Kidney epithelial cell (primary cell): Measurements from ENCODE around the gene PRR23A. TPM values are rescaled to one million over a fixed set of nuclear protein-coding genes. Genes with fewer than 3 reads are reported as not detected.

Source experiments
- DNase-seq: peaks from one replicate; pipeline ENCODE4 v3.0.0-alpha.2; 2010; ENCODE audit warnings: low read depth
- H3K27me3 ChIP-seq: 2 replicates; pipeline ENCODE4 v1.6.0; 2011; ENCODE audit warnings: low read length; ENCODE audit not compliant: control insufficient read depth, insufficient read depth
- H3K36me3 ChIP-seq: 2 replicates; pipeline ENCODE4 v1.5.1; 2011; ENCODE audit warnings: low read length; ENCODE audit not compliant: control insufficient read depth, insufficient read depth
- H3K4me3 ChIP-seq: 2 replicates; pipeline ENCODE4 v1.5.1; 2011; ENCODE audit warnings: low read depth, mild to moderate bottlenecking, control low read depth, low read length
- total RNA-seq: library from RNA; depleted of rRNA; stranded (reverse); fragments of >200 nt; gene quantifications from 2 replicates; pipeline ENCODE4 v1.2.3, GENCODE V29; 2015
- TF ChIP-seq, protein P1 (sequence below): IDR thresholded peaks from 2 replicates; pipeline ENCODE4 v1.5.1; 2011; ENCODE audit warnings: mild to moderate bottlenecking, moderate library complexity, low read length, control low read depth, inconsistent platforms; ENCODE audit not compliant: insufficient read depth, poor library complexity, severe bottlenecking

PRR23A gene
- total RNA-seq, 1 donor from 2014 or later, result not detected

DNA sequence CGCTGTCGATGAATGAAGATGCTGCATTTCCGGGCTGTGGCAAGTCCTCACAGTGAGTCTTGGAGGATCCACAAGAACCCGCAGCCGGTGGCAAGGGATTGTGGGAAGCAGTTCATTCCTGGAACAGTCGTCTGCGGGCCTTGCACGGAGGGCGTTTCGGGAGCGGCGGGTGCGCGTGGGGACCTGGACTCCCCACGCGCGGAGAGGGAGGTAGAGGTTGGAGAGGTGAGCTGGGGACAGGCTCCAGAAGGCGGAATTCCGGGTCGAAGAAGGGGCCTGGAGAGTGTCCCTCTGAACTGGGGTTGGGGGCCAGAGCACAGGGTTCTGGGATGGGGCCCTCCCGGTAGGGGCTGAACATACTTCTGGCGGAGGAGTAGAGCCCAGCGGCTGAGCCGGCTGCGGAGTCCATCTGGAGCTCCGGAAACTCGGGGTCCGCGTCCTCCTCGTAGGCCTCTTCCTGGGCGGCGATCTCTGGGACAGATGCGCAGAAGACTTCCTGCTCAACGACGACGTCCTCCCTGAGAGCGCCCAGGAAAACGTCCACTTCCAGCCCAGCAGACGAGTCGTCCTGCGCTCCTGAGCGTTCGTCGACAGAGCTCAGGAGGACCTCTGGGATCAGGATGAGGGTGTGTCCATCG, 593 bp downstream of the PRR23A start:
- Histone ChIP-seq H3K27me3 (no peaks in the 10 kb centered on the region), H3K4me3 (no peak overlapping the region), H3K36me3 (no peaks in the 10 kb centered on the region)
- DNase-seq, result no peak
- TF ChIP-seq, protein P1, sequence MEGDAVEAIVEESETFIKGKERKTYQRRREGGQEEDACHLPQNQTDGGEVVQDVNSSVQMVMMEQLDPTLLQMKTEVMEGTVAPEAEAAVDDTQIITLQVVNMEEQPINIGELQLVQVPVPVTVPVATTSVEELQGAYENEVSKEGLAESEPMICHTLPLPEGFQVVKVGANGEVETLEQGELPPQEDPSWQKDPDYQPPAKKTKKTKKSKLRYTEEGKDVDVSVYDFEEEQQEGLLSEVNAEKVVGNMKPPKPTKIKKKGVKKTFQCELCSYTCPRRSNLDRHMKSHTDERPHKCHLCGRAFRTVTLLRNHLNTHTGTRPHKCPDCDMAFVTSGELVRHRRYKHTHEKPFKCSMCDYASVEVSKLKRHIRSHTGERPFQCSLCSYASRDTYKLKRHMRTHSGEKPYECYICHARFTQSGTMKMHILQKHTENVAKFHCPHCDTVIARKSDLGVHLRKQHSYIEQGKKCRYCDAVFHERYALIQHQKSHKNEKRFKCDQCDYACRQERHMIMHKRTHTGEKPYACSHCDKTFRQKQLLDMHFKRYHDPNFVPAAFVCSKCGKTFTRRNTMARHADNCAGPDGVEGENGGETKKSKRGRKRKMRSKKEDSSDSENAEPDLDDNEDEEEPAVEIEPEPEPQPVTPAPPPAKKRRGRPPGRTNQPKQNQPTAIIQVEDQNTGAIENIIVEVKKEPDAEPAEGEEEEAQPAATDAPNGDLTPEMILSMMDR, result no peak

DNA sequence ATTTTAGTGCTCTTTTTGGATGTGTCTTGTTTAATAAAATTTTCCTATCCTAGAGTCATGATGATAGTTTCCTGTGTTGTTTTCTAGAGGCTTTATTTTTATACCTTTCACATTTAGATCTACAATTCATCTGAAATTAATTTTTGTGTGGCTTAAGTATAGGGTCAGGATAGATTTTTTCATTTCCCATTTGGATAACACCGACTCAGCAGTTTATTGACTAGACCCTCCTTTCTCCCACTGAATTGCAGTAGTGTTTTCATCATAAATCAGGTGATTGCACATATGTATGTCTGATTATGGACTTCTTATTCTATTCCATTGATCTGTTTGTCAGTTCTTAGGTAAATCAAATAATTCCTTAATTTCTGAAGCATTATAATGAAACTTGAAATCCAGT, 10.4 kb downstream of the PRR23A start:
- DNase-seq, result no peak
- Histone ChIP-seq H3K36me3 (no peaks in the 10 kb centered on the region), H3K4me3 (no peak overlapping the region), H3K27me3 (no peaks in the 10 kb centered on the region)
- TF ChIP-seq, protein P1, result no peak

DNA sequence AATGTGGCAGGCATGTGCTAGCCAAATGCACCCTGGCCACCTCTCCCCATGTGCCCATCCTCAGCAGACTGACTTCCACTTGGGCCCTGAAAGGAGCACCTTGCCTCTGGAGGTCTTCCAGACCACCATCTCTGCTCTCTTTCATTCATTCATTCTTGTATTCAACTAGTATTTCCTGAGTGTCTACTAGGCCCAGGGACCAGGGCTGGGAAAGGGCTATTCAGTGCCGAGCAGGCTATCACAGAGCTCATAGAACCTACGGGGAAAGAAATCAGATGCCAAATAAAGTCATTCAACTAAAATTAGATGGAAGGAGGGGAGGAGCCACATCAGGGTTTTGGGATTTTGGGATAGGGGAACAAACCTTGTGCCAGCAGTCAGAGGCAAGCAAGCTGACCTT, 18.9 kb downstream of the PRR23A start:
- H3K27me3 ChIP-seq, result peaks cover 3% of the 10 kb centered on the region
- no peaks in the 10 kb centered on the region for H3K36me3 ChIP-seq
- TF ChIP-seq, protein P1, result no peak
- no peak for DNase-seq
- H3K4me3 ChIP-seq, result no peak overlapping the region

DNA sequence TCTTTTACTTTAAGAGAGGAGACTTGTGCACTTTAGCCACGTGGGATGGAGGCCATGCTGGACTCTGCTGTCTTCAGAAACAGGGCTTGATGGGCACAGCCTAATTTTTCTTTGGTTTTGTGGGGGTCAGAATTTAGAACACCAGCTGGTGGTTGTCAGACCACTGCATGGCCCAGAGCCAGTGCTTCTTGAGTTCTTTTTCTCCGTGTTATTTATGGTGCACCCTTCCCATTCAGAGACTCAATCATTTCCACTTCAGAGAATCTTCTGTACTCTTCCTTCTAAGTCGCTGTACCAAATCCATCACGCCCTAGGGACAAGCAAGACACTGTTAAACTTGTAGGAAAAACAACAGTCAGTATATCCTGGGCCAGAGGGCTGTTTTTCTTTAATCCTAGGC, 20.1 kb downstream of the PRR23A start:
- H3K27me3 ChIP-seq, result peaks cover 3% of the 10 kb centered on the region
- TF ChIP-seq, protein P1, result no peak
- no peak overlapping the region for H3K4me3 ChIP-seq
- DNase-seq, result no peak
- no peaks in the 10 kb centered on the region for H3K36me3 ChIP-seq

DNA sequence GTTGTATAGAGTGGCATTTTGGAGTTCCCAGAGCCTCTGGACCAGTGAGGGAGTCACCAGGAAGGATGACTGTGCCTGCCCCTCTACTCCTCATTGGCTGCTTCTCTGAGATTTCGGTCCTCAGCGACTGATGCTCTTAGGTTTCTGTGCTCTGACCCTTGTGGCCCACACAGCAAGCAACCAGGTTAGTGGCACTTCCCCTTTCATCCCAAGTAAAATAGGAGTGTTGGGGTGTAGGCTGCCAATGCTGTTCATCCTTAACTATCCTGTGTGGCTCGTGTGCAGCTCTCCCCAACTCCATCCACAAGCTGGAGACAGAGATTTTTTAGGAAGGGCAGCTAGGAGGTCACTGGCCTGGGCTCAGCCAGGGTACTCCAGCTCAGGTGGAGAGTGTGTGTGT, 21.3 kb downstream of the PRR23A start:
- TF ChIP-seq, protein P1, result no peak
- H3K27me3 ChIP-seq, result peaks cover 3% of the 10 kb centered on the region
- H3K4me3 ChIP-seq, result no peak overlapping the region
- no peak for DNase-seq
- H3K36me3 ChIP-seq, result no peaks in the 10 kb centered on the region

DNA sequence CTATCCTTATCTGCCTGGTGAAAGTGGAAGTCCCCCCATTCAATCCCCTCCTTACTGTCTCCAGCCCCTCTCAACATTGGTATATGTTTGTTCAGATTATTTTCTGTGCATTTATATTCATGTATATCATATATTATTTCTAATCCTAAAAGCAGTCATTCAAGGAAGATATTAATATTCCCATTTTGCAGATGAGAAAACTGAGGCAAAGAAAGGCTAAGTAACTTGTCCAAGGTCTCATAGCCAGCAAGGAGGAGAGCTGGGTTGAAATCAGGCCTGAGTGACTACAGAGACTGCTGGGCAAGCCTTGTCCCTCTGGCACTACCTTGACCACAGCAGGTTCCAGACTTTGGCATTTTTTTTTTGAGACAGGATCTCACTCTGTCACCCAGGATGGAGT, 30.0 kb downstream of the PRR23A start:
- TF ChIP-seq, protein P1, result no peak
- Histone ChIP-seq H3K27me3 (no peaks in the 10 kb centered on the region), H3K36me3 (no peaks in the 10 kb centered on the region)

More for the DNA sequence above, 30.0 kb downstream of the PRR23A start:
- no peak for DNase-seq
- no peak overlapping the region for H3K4me3 ChIP-seq
